Mesenteric fat pad (tissue), 1 donor: Measurements from ENCODE around the gene BEST1. TPM values are rescaled to one million over a fixed set of nuclear protein-coding genes. Genes with fewer than 3 reads are reported as not detected.

ENCODE experiments used
- DNase-seq: peaks from one replicate; pipeline ENCODE4 v3.0.0-alpha.2; 2020; ENCODE audit warnings: low spot score
- total RNA-seq: library from RNA; stranded (reverse); fragmentation: NEBNext Ultra II Directional; extraction: Animal tissue kit (Norgen Biotek cat#: 25700); gene quantifications from one replicate; pipeline ENCODE4 v1.2.1, GENCODE V29; 2021
- donor health status: DM: yes; HTN: yes; CAD: no.

The BEST1 gene
- total RNA-seq, 1 donor from 2014 or later = 13.2 TPM

DNA sequence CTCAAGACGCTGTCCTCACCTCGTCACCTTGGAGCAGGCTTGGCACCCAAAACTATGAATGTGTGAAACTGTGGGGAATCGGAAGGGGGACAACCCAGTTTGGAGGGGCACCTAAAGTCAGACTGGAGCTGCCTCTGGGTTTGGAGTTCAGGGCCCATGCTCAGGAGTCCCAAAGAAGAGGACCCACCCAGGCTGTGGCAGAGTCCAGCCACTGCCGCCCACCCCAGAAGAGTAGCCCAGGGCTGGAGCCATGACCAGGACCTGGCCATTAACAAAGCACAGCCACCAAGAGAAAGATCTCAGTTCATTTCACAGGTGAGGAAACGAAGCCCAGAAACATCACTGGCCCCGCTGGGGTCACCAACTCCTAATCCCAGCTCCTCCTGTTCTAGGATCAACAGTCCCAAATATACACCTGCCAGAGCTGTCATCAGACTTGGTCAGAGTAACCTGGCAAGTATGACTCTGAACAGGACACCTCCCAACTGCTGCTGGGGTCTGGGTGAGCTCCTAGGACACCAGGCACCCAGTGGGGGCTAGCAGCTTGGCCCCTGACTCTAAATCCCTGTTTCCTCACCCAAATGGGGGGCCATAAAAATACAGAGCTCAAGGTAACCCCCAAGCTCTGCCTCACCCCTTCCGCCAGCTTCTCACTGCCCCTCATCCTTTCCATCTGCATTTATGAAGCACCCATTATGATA lies 35.5 kb upstream of the BEST1 start:
- DNase-seq = peak; percentile 33

DNA sequence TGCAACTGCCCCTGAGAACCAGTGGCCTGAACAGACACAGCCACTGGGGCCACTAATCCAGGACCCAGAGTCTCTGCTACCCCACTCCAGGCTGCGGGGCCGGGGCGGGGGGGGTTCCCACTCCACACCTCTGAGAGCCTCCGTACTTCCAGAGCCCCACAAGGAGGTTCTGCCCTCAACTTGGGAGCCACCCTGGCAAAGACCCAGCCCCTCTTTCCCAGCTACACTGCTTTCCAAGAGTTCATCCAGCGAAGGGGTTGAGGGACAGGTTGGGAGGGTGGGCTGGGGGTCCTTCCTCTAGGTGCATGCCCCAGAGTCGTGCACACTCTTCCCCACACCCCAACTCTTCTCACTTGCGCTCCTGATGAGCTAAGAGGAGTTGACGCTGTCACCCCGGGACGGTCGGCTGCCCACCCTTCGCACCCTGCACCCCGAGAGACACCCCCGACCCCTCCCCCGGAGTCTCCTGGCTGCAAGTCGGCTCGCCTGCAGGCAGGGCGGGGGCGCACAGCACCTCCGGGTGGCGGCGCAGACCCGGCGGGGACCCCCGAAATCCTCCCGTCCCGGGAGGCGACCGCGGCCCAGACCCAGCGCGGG lies 33.3 kb upstream of the BEST1 start:
- no peak for DNase-seq

DNA sequence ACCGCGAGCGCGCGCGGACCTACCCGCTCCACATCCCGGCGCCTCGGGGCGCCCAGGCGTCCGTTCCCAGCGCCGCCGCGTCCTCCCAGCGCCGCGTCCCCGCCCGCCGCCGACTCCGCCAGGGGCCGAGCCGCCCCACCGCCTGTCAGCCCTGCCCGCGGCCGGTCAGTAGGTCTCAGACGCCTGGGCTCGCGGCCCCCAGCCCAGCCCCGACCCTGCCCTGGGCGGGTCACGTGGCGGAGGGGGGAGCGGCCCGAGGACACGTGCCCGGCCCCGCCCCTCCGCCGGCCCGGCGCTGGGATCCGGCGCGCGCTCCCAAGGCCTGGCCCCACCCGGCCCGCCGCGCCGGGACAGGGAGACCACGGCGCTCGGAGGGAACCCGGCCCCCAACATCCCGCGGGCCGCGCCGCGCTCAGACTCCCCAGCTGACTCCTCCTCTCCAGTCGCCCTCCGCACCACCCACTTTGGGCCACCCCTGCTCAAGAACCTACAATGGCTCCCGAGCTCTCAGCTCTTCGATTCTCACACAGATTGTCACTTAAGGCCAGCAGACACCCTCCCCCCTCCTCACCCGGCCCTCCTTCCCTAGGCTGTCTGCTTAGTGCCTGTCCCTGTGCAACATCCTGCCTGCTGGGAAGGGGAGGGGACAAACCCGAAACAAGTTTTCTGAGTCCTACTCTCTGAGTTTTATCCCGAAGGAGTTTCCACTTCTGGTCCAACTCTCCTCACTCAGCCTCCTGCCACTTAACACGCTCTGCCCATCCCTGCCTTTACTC lies 32.6 kb upstream of the BEST1 start, which contains the start of gene RAB3IL1:
RAB3IL1 (minus strand) TSS at position 233 of the 776 bp plus-strand sequence; CDS start at position 34, 199 bp downstream.
- peak; percentile 90 for DNase-seq

DNA sequence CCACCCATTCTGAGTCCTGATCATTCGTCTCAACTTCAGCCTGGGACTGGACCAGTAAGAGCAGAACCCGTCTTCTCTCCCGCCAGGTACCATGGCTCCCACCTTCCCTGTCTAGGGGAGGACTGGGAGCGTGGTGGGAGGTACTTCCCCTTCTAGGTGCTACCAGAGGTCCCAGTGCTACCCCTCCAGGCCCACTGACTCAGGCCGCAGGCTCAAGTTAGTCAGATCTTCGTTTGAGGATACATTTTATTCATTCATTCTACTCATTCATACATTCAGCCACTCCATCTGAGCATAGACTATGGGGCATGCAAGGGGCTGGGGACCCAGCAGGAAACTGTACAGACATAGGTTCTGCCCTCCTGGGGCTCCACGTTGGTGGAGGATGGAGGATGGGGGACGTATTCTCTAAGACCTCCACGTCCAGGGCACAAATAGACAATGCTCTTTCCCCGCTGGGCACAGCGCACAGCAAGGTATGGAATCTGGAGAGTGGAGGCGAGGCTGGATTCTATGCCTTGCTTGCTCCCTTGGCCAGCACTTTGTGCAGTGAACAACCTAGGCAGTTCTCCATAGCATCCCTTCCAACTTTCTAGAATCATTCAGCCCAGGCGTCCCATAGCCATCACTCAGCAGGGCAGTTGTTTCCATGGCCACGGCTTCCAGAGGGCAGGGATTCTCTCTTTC lies 31.8 kb upstream of the BEST1 start:
- peak; percentile 55 for DNase-seq

DNA sequence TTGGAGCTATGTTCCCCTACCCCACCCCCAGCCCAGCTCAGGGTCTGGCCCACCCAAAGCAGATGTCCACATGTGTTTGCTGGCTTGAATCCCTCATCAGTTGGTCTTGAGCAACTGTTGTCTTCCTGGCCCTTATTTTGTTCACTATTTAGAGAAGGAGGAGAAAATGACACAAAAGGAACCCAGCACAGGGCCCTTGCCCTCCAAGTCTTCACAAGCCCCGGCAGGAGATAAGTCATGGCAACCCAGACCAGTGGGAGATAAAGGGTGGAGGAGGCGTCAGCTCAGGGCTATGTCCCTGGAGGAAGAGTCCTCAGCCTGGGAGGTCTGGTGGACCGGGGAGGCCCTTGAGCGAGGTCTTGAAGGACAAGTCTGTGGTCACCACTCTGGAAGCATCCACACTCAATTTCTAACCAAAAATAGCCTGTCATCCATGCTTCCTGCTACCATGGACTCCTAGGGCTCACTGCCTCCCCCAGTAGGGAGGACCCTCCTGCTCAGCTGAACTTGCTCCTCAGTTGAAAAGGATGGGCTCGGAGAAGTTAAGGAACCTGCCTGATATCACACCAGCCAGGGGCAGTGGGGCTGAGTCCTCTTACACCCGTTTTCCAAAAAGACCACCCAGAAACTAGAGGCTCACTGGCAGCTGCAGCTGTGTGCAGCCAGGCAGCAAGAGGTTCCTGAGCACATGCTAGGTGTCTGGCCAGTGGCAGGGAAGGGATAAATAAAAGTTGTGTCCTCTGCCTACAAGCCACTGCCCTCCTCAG lies 31.0 kb upstream of the BEST1 start:
- peak; percentile 85 for DNase-seq

DNA sequence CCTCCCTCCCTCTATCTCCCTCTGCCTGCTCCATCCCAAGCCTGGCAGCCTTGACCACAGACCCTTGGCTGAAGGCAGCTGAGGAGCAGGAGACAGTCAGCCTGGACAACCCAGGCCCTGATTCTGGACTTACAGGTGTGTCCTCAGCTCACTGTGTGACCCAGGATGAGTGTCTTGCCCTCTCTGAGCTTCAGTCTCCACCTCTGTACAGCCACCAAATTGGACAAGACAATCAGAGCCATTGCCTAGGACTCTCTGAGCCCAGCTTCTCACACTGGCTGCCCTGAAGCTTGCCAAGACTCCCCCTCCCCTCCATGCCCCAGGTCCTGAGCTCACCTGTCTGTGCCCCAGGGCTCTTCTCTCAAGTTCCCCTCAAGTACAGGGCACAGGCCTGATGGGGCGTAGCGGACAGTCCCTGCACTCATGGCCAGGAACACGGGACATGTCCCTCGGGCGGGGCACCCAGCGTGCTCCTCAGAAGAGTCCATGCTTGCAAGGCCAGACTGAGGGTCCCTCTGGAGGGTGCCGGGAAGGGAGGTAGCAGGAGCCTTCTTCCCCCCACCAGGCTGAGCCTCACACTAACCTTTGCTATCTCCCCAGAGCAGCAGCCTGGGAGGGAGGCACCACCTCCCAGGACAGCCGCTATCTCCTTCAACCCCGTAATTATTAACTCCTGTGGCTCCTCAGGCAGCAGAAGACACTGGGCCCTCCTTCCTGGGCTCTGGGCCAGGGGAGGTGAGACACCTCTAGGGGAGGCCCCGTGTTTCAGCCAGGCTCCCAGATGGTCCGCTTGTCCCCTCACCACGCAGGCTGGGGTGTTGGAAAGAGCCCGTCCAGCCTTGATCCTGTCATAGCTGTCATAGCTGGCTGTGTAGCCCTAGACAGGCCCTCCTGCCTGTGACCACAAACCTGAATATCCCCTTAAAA lies 30.2 kb upstream of the BEST1 start:
- peak; percentile 87 for DNase-seq

DNA sequence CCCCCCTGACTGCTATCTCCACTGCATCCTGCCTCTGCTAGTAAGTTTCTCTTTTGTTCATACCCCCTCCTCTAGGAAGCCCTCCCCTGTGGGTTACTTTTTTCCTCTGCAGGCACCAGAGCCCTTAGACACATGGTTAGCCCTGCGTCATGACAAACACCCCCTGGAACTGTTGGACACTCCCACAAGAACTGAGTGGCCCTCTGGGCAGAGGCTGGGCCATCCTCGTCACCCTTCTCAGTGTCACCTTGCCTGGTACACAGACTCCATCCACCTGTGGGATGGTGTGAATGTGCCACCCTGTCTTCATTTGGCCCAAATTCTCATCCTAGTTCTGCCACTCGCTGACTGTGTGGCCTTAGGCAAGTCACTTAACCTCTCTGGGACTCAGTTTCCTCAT lies 28.7 kb upstream of the BEST1 start:
- peak; percentile 20 for DNase-seq

DNA sequence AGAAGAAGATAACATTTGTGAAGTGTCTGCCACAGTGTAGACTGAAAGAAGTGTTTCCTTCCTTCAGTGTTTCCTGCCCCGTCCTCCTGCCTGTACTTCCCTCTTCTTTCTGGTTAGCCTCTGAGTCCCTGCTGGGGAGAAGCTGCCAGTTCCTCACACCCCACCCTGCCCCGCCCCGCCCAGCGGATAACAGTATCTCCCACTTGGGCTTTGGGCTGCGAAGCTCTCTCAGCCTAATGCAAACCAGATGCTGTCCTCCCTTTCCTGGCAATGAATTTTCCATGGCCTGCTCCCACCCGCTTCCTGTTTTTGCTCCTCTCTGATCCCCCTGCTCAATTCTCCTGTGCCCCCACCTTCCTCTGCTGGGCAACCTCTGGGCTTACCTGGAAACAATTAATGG lies 27.6 kb upstream of the BEST1 start:
- peak; percentile 90 for DNase-seq

DNA sequence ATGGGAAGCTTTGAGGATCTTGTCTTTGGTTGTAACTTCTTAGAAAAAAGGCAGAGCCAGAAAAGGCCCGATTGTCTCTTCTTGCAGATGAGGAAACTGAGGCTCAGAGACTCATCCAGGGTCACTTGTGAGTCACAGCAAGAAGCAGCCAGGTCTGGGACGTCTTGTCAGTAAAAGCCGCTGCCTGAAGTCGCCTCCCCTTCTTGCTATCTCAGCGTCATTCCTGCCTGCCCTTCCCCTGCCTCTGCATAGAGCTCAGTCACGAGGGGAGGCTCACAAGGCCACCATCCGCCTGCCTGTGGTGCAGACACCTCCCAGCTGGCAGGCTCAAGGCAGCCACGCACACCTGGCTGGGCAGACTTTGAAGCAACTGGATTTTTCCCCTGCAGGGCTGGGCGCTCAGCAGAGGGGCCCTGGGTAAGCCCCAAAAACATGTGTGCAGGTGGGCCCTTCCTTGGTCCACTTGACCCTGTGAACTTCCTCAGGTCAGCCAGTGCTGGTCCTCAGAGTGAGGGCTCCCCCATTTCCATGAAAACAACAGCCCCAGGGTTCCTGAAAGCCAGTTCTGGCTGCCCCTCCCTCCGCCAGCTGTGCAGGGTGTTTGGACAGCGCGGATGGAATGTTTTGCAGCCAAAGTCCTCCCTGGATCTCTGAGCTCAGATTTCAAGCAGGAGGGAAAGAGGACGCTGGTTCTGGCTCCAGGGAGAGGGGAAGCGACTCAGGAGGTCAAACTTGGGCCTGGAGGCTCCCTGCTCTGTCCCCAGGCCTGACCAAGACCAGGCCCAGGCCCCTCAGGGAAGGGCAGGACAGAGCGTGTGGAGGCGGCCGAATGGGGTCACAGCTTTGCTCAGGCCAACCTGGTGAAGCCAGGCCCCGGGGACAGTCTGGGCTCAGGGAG lies 26.7 kb upstream of the BEST1 start:
- peak; percentile 87 for DNase-seq

DNA sequence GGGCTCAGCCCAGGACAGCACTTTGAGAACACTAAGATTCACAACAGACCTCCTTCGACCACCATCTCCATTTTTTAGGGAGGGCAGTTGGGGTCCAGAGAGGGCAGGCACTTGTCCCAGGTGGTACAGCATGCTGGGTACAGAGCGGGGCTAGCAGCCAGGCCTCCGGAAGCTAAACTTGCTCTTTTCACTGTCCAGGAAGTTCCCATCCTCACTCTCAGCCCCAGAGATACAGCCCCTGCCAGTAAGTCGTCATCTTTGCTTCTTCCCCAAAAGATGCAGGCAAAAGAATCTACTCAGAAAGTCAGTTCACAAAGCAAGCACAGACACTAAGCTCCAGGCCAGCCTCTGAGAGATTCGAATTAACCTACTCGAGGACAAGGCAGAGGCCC lies 26.1 kb upstream of the BEST1 start:
- DNase-seq = no peak

DNA sequence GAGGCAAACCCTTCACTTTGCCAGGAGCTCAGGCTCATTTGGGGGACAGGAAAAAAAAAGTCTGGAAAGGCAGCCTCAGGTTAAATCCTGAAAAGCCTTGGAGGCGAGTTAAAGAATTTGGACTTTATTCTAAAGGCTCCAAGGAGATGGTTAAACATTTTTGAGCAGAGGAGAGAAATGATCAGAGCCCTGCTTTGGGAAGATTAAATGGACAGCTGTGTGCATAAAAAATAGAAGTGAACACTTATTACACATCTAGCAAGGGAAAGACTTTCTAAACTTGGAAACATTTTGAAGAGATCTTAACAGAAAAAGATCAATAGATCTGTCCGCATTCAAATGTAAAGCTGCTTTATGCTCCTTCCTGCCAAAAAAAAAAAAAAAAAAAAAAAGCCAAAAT lies 24.4 kb upstream of the BEST1 start:
- no peak for DNase-seq

DNA sequence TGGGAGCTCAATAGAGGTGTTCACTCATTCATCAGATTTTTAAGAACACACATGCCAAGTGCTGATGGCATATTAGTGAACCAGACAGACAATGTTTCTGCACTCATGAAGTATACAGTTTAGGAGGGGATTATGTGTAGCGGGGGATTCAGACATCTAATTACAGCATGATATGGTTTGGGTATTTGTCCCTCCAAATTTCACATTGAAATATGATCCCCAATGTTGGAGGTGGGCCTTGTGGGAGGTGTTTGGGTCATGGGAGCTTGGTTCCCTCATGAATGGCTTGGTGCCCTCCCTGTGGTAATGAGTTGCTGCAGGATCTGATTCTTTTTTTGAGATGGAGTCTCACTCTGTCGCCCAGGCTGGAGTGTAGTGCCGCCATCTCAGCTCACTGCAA lies 23.9 kb upstream of the BEST1 start:
- DNase-seq = no peak

DNA sequence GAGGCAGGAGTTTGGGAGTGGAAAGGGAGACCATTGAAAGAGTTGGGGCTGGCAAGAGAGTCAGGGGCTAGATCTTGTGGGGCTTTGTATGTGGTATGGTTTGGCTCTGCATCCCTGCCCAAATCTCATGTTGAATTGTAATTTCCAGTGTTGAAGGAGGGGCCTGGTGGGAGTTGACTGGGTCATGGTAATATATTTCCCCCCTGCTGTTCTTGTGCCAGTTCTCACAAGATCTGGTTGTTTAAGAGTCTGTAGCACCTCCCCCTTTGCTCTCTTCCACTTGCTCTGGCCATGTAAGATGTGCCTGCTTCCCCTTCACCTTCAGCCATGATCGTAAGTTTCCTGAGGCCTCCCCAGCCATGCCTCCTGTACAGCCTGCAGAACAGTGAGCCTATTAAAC lies 22.6 kb upstream of the BEST1 start:
- no peak for DNase-seq

DNA sequence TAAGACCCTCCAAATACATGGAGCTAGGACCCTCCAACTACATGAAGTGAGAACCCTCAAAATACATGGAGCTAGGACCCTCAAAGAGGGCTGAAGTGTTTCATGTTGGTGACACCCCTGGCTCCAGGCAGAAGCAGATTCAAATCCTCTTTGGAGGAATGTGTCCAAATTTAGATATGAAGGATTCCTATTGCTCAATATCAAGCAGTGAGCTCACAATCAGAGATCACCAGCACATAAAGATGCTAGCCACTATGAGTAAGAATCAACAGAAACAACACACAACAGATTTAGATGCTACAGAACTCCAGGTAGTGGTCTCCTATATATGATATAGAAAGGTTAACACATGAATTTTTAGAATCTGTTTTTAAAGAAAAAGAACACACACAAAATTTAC lies 21.5 kb upstream of the BEST1 start:
- no peak for DNase-seq

DNA sequence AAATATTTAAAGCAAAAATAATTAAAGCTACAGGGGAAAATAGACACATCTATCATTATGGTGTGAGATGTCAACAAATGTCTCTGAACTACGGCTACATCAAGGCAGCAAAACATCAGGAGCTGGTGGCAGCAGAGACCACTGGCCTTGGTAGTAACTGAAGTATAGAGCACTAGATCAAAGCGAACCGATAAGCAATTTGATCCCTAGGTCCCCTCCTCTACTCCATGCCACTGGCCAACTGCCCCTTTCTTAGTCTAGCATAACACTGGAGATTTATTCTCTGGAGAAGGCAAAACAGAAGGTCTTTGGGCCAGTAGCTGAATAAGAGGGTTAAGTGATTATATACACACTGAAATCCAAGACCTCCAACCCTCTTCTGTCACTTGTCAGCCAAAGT lies 19.2 kb upstream of the BEST1 start:
- DNase-seq = no peak

DNA sequence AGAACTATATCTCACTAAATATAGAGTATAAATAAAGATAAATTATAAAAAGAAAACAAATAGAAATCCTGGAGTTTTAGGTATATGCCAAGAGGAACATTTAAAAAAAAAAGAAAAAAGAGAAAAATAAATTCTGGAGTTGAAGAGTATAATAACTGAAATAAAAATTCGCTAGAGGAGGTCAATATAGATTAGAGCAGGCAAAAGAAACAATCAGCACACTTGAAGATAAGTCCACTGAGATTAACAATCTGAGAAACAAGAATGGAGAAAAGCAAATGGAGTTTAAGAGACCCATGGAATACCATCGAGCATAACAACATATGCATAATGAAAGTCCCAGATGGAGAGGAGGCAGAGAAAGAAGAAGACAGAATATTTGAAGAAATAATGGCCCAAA lies 14.3 kb upstream of the BEST1 start:
- DNase-seq = no peak

DNA sequence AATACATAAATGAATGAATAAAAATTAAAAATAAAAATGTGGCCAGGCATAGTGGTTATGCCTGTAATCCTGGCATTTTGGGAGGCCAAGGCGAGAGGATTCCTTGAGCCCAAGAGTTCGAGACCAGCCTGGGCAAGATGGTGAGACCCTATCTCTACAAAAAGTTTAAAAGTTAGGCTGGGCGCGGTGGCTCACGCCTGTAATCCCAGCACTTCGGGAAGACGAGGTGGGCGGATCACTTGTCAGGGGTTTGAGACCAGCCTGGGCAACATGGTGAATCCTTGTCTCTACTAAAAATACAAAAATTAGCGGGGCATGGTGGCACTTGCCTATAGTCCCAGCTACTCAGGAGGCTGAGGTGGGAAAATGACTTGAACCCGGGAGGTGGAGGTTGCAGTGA lies 9.7 kb upstream of the BEST1 start:
- DNase-seq = no peak

DNA sequence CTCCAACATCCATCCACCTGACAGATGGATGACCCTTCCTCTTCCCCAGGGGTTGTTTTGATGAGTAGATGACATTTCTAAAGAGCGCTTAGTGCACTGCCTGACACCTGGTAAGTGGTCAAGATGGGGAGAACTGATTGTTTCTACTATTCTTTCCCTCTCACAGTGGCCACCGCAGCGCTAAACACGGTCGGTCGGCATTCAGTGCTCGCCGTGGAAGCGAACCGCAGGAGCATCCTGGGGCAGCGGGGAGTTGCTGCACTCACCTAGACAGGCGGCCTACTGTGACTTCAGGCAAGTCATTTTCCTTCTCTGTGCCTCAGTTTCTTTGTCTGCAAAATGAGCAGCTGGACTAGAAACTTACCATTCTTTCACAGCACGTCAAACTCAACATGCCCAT lies 5.0 kb upstream of the BEST1 start:
- no peak for DNase-seq

DNA sequence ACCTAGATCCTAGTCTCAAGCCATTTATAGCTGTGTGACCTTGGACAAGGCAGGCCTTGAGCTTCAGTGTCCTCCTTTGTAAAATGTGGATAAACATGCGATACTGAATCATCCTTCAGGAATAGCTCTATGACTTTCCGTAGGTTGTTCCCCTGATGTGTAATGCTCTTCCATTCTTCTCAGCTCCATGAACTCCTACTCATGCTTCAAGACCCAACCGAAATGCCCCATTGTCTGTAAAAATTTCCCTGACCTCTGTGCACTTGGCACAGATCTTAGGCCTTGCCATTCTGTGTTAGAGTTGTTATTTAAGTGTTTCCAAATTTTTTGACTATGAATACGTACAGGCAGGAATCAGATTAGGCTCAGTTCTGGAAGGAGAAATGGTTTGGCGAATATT lies 3.3 kb upstream of the BEST1 start:
- DNase-seq = no peak
